Activated CD8-positive, alpha-beta memory T cell treated with anti-CD3 and anti-CD28 coated beads, Interleukin-2, amount 50 U/mL, for 48 hours (primary cell): ENCODE measurements around the gene MLYCD.
"Not testable (repeated sequence)": the region's sequence is repeated elsewhere in the genome, so short reads cannot be mapped to it uniquely, and the experiment has no call there.

ENCODE experiments used
- DNase-seq: peaks from one replicate; pipeline ENCODE4 v3.0.0-alpha.2; 2020

The MLYCD gene

GRCh38 chr16:83926726-83927397, 27.9 kb downstream of the MLYCD start:
- peak; percentile 90 for DNase-seq

GRCh38 chr16:83928341-83929055, 29.6 kb downstream of the MLYCD start:
- DNase-seq, result no peak

GRCh38 chr16:83929811-83930555, 31.1 kb downstream of the MLYCD start:
- DNase-seq, result no peak

GRCh38 chr16:83930730-83931500, 32.0 kb downstream of the MLYCD start:
- DNase-seq, result no peak

GRCh38 chr16:83931556-83931955, 32.6 kb downstream of the MLYCD start:
- DNase-seq, result no peak

- no peak for DNase-seq
These were observed 33.4 kb downstream of the MLYCD start for GRCh38 chr16:83932304-83932703.

- DNase-seq, result no peak
These were observed 34.2 kb downstream of the MLYCD start for GRCh38 chr16:83932955-83933673.

- DNase-seq, result no peak
These were observed 35.2 kb downstream of the MLYCD start for GRCh38 chr16:83933885-83934683.

GRCh38 chr16:83934684-83934977, 35.7 kb downstream of the MLYCD start:
- DNase-seq, result no peak

- DNase-seq, result no peak
These were observed 36.3 kb downstream of the MLYCD start for GRCh38 chr16:83935005-83935857.

GRCh38 chr16:83935858-83936255, 36.9 kb downstream of the MLYCD start:
- DNase-seq, result no peak

- no peak for DNase-seq
These were observed 37.8 kb downstream of the MLYCD start for GRCh38 chr16:83936581-83937165.

- DNase-seq, result no peak
These were observed 38.4 kb downstream of the MLYCD start for GRCh38 chr16:83937267-83937666.

GRCh38 chr16:83937922-83938885, 39.3 kb downstream of the MLYCD start:
- DNase-seq, result no peak

- DNase-seq, result no peak
These were observed 40.4 kb downstream of the MLYCD start for GRCh38 chr16:83939266-83939855.

- DNase-seq, result no peak
These were observed 41.2 kb downstream of the MLYCD start for GRCh38 chr16:83940119-83940518.

GRCh38 chr16:83940630-83941378, 41.9 kb downstream of the MLYCD start:
- DNase-seq, result no peak

- DNase-seq, result not testable (repeated sequence)
These were observed 42.6 kb downstream of the MLYCD start for GRCh38 chr16:83941546-83941945.
